HFFc6 (cell line): ENCODE results near the gene INTS6. TPM values are rescaled to one million over a fixed set of nuclear protein-coding genes. Genes with fewer than 3 reads are reported as not detected.

Experiments used
- DNase-seq: peaks from one replicate; pipeline ENCODE4 v3.0.0-alpha.2; 2018
- H3K27ac Mint-ChIP-seq: 2 replicates; pipeline ENCODE4 v1.8.0; 2020; ENCODE audit warnings: mild to moderate bottlenecking, mixed read lengths
- H3K27me3 Mint-ChIP-seq: 2 replicates; pipeline ENCODE4 v1.8.0; 2021; ENCODE audit warnings: mild to moderate bottlenecking, moderate library complexity, mixed read lengths; ENCODE audit not compliant: insufficient read depth
- H3K36me3 Mint-ChIP-seq: 2 replicates; pipeline ENCODE4 v1.8.0; 2021; ENCODE audit warnings: low read depth, mixed read lengths
- H3K4me1 Mint-ChIP-seq: 2 replicates; pipeline ENCODE4 v1.8.0; 2020; ENCODE audit warnings: low read depth, mixed read lengths
- H3K4me3 Mint-ChIP-seq: 2 replicates; pipeline ENCODE4 v1.8.0; 2020; ENCODE audit warnings: mild to moderate bottlenecking, moderate library complexity, mixed read lengths
- H3K9me3 Mint-ChIP-seq: 2 replicates; pipeline ENCODE4 v1.8.0; 2020; ENCODE audit warnings: mild to moderate bottlenecking, mixed read lengths
- CTCF ChIP-seq: fragments of 200-600 bp; sonication (generic); IDR thresholded peaks from 2 replicates; pipeline ENCODE4 v1.5.0; 2021; ENCODE audit warnings: antibody characterized with exemption, mild to moderate bottlenecking
- total RNA-seq, 6 experiments: library from RNA; stranded (reverse); fragmentation: NEBNext Ultra II Directional; extraction: Animal tissue kit (Norgen Biotek cat#: 25700); gene quantifications; 2 replicates in 1 of 6; 3 replicates in 5 of 6; pipeline ENCODE4 v1.2.3, GENCODE V29; 2021

Gene INTS6
- total RNA-seq, 6 experiments from 2014 or later: 32.4 to 38.6 (median 33.5) TPM

GRCh38 chr13:51357928-51358595 lies 94.8 kb downstream of the INTS6 start:
- Mint-ChIP-seq H3K9me3 (no peaks in the 10 kb centered on the region), H3K27me3 (no peaks in the 10 kb centered on the region), H3K4me1 (peaks cover 8% of the 10 kb centered on the region; the same call in 1 of the 2 replicates), H3K4me3 (no peak overlapping the region), H3K36me3 (peaks cover 50% of the 10 kb centered on the region), H3K27ac (no peak overlapping the region)
- no peak for DNase-seq
- no peak for TF ChIP-seq CTCF

- H3K27me3 Mint-ChIP-seq: no peaks in the 10 kb centered on the region
- no peak for DNase-seq
These were observed 97.6 kb downstream of the INTS6 start for GRCh38 chr13:51355217-51355616.

GRCh38 chr13:51349016-51349415 lies 103.8 kb downstream of the INTS6 start:
- Mint-ChIP-seq H3K4me3 (no peak overlapping the region), H3K9me3 (no peaks in the 10 kb centered on the region), H3K4me1 (peaks cover under 1% of the 10 kb centered on the region; the same call in 1 of the 2 replicates), H3K36me3 (peaks cover 12% of the 10 kb centered on the region), H3K27ac (no peak overlapping the region), H3K27me3 (peaks cover 2% of the 10 kb centered on the region; the same call in 1 of the 2 replicates)
- no peak for DNase-seq
- TF ChIP-seq CTCF: no peak

More at GRCh38 chr13:51355217-51355616, 97.6 kb downstream of the INTS6 start:
- H3K4me3 Mint-ChIP-seq: no peak overlapping the region
- no peaks in the 10 kb centered on the region for H3K4me1 Mint-ChIP-seq
- H3K36me3 Mint-ChIP-seq: peaks cover 34% of the 10 kb centered on the region
- TF ChIP-seq CTCF: no peak
- H3K27ac Mint-ChIP-seq: no peak overlapping the region
- H3K9me3 Mint-ChIP-seq: no peaks in the 10 kb centered on the region

- peaks cover 7% of the 10 kb centered on the region for H3K4me1 Mint-ChIP-seq
- no peak overlapping the region for H3K27ac Mint-ChIP-seq
- H3K4me3 Mint-ChIP-seq: no peak overlapping the region
- DNase-seq: no peak
- no peak for TF ChIP-seq CTCF
- peaks cover 12% of the 10 kb centered on the region for H3K36me3 Mint-ChIP-seq
- peaks cover 2% of the 10 kb centered on the region; the same call in 1 of the 2 replicates for H3K27me3 Mint-ChIP-seq
- H3K9me3 Mint-ChIP-seq: no peaks in the 10 kb centered on the region
These were observed 104.5 kb downstream of the INTS6 start for GRCh38 chr13:51348069-51348967.

DNA sequence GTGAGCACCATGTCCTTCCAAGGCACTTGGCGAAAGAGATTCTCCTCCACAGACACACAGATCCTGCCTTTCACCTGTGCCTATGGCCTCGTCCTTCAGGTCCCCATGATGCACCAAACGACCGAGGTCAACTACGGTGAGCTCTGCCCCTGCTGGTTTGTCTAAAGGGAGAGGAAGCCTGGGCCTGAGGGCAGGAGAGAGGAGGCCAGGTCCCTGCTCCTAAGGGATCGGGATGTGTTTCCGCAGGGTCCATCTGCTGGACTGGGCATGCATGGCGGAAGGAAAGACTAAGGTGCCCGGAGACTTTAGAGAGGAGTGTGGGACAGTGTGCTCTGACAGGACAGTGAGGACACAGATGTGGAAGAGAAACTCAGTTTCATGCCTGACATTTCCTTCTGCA lies 105.7 kb downstream of the INTS6 start:
- Mint-ChIP-seq H3K4me1 (peaks cover 19% of the 10 kb centered on the region), H3K36me3 (peaks cover 6% of the 10 kb centered on the region), H3K9me3 (no peaks in the 10 kb centered on the region), H3K4me3 (no peak overlapping the region), H3K27ac (no peak overlapping the region), H3K27me3 (peaks cover 2% of the 10 kb centered on the region; the same call in 1 of the 2 replicates)
- no peak for TF ChIP-seq CTCF
- no peak for DNase-seq
